Loucy (cell line): ENCODE results near the gene SCAANT1.

Source experiments
- H2AFZ ChIP-seq: fragments of 200-600 bp; sonication (generic); 2 replicates; pipeline ENCODE4 v1.6.0; 2016; ENCODE audit warnings: antibody characterized with exemption, mild to moderate bottlenecking, low read length, moderate library complexity
- H3F3A ChIP-seq: fragments of 200-600 bp; 2 replicates; pipeline ENCODE4 v1.6.0; 2016; ENCODE audit warnings: antibody characterized with exemption, low read depth, mild to moderate bottlenecking
- H3K27me3 ChIP-seq: fragments of 200-600 bp; sonication (generic); 2 replicates; pipeline ENCODE4 v1.6.1; 2014; ENCODE audit warnings: low read length, mild to moderate bottlenecking; ENCODE audit not compliant: insufficient read depth, poor library complexity, severe bottlenecking
- H3K36me3 ChIP-seq: fragments of 200-600 bp; sonication (generic); 2 replicates; pipeline ENCODE4 v1.6.1; 2016; ENCODE audit warnings: low read length; ENCODE audit not compliant: insufficient read depth
- H3K4me1 ChIP-seq: fragments of 200-600 bp; sonication (generic); 2 replicates; pipeline ENCODE4 v1.5.1; 2014; ENCODE audit warnings: low read length, mild to moderate bottlenecking; ENCODE audit not compliant: insufficient read depth, poor library complexity, severe bottlenecking
- H3K4me2 ChIP-seq: fragments of 200-600 bp; sonication (generic); 2 replicates; pipeline ENCODE4 v1.6.0; 2014; ENCODE audit warnings: antibody characterized with exemption, low read length, low read depth, mild to moderate bottlenecking; ENCODE audit not compliant: poor library complexity, severe bottlenecking
- H3K4me3 ChIP-seq: fragments of 200-600 bp; sonication (generic); 2 replicates; pipeline ENCODE4 v1.5.1; 2014; ENCODE audit warnings: low read length, mild to moderate bottlenecking, mixed read lengths; ENCODE audit not compliant: poor library complexity, severe bottlenecking
- H3K79me2 ChIP-seq: fragments of 200-600 bp; sonication (generic); 2 replicates; pipeline ENCODE4 v1.6.1; 2014; ENCODE audit warnings: low read length; ENCODE audit not compliant: insufficient read depth
- H3K9ac ChIP-seq: fragments of 200-600 bp; sonication (generic); 2 replicates; pipeline ENCODE4 v1.6.0; 2014; ENCODE audit warnings: mild to moderate bottlenecking, low read depth, low read length, moderate library complexity; ENCODE audit not compliant: poor library complexity, severe bottlenecking
- H3K9me2 ChIP-seq: fragments of 200-600 bp; sonication (generic); replicated peaks from 2 replicates; pipeline ENCODE4 v1.6.1; 2016; ENCODE audit warnings: low read depth, low read length, mixed read lengths
- H3K9me3 ChIP-seq: fragments of 200-600 bp; sonication (generic); 2 replicates; pipeline ENCODE4 v1.6.1; 2014; ENCODE audit warnings: mild to moderate bottlenecking, antibody characterized with exemption, low read length, low read depth; ENCODE audit not compliant: insufficient read depth
- H4K20me1 ChIP-seq: fragments of 200-600 bp; sonication (generic); 2 replicates; pipeline ENCODE4 v1.6.0; 2014; ENCODE audit warnings: antibody characterized with exemption, low read length, mild to moderate bottlenecking; ENCODE audit not compliant: insufficient read depth, poor library complexity, severe bottlenecking
- EZH2phosphoT487 ChIP-seq: fragments of 200-600 bp; IDR thresholded peaks from 2 replicates; pipeline ENCODE4 v1.6.1; 2018; ENCODE audit warnings: antibody characterized with exemption, mild to moderate bottlenecking, moderate library complexity, borderline replicate concordance
- TF ChIP-seq, protein P1 (sequence below): fragments of 200-600 bp; sonication (generic); conservative IDR thresholded peaks from 2 replicates; pipeline ENCODE4 v1.5.1; 2014; ENCODE audit warnings: mild to moderate bottlenecking, antibody characterized with exemption, low read length

The SCAANT1 gene

DNA sequence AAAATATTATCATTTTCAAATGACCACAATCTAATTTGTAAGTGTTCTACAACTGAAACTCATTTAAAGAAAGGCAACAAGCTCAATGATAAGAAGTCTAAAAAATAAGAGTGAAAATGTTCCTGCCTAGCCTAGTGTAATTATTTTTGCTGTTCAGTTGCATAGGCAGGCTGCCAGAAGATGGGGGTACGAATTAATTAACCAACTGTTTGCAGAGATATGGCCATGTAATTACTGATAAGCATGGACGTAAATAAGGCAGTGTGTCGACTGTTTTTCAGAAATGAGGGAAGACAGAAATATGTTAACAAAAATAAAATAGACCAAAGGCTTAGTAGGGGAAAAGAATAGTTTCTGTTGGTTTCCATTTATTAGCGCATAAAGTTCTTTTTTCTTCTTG, 24.7 kb upstream of the SCAANT1 start:
- Histone ChIP-seq H3K4me1 (peaks cover 17% of the 10 kb centered on the region), H3K4me3 (no peak overlapping the region), H3K79me2 (peaks cover 99% of the 10 kb centered on the region), H3K27me3 (no peaks in the 10 kb centered on the region), H2AFZ (no peak overlapping the region), H3K9me3 (no peaks in the 10 kb centered on the region), H3K36me3 (peaks cover 25% of the 10 kb centered on the region; the same call in 1 of the 2 replicates), H4K20me1 (peaks cover 54% of the 10 kb centered on the region), H3F3A (no peaks in the 10 kb centered on the region), H3K9ac (no peak overlapping the region), H3K9me2 (no peaks in the 10 kb centered on the region), H3K4me2 (no peak overlapping the region)
- TF ChIP-seq, protein P1, sequence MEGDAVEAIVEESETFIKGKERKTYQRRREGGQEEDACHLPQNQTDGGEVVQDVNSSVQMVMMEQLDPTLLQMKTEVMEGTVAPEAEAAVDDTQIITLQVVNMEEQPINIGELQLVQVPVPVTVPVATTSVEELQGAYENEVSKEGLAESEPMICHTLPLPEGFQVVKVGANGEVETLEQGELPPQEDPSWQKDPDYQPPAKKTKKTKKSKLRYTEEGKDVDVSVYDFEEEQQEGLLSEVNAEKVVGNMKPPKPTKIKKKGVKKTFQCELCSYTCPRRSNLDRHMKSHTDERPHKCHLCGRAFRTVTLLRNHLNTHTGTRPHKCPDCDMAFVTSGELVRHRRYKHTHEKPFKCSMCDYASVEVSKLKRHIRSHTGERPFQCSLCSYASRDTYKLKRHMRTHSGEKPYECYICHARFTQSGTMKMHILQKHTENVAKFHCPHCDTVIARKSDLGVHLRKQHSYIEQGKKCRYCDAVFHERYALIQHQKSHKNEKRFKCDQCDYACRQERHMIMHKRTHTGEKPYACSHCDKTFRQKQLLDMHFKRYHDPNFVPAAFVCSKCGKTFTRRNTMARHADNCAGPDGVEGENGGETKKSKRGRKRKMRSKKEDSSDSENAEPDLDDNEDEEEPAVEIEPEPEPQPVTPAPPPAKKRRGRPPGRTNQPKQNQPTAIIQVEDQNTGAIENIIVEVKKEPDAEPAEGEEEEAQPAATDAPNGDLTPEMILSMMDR: no peak
- TF ChIP-seq EZH2phosphoT487: no peak

DNA sequence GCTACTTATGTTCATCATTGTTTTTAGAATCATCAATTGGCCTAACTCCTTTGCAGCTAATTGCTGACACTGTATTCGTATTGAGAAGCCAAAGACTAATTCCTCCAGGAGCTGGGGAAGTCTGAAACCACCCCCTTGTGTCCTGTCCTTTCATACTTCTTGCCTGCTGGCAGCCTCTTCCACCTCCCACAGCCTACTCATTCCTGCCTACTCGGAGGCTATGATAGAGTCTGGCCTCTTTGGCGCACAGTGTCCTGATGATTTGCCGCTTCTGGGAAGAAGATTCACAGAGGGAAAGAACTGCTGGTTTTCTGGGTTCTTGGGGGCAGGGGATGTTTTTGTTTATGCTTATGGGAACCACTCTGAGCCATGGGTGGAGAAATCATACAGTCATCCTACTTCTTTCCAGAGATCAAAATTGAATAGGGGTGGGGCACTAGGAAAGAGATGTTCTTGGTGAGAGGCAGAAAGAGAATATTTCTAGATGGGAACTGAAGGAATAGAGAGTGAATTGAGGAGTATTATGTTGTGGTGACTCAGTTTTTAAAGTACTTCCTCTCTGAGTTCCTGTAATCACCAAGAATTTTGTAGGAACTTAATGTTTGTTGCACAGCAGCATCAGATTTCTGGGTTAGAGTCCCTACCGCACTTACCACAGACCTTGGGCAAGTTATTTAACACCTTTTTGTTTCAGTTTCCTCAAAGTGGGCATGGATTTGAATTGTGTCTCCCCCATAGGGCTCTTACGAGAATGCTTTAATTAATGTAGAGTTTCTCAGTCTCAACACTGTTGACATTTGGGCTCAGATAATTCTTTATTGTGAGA, 22.1 kb upstream of the SCAANT1 start:
- Histone ChIP-seq H3K27me3 (no peaks in the 10 kb centered on the region), H3K4me3 (no peak overlapping the region), H3K9me2 (no peaks in the 10 kb centered on the region), H2AFZ (no peak overlapping the region), H3K4me1 (peaks cover 17% of the 10 kb centered on the region), H3K9ac (no peak overlapping the region), H3K79me2 (peaks cover 98% of the 10 kb centered on the region), H3K4me2 (no peak overlapping the region), H3F3A (no peaks in the 10 kb centered on the region), H4K20me1 (peaks cover 50% of the 10 kb centered on the region), H3K36me3 (peaks cover 29% of the 10 kb centered on the region; the same call in 1 of the 2 replicates), H3K9me3 (no peaks in the 10 kb centered on the region)
- TF ChIP-seq EZH2phosphoT487: no peak
- TF ChIP-seq, protein P1: no peak

DNA sequence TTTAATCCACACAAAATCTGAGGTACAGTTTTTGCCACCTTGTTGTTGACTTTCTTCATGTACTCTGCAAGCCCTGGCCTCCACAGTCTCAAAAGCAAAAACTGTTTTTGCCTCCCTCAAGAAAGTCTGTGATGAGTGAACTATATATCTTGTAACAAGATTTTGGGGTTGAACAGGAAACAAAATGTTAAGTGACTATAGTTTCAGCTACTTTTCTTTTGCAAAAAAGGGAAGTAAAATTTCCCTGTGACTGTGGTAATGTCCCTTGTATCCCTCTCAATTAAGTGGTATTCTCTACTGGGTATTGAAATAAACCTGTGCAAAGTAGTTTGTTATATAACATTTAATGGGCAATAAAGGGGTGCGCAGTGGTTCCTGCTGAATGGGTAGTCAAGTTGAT, 21.3 kb upstream of the SCAANT1 start:
- Histone ChIP-seq H3K4me1 (peaks cover 17% of the 10 kb centered on the region), H3K79me2 (peaks cover 96% of the 10 kb centered on the region), H3K27me3 (no peaks in the 10 kb centered on the region), H4K20me1 (peaks cover 49% of the 10 kb centered on the region), H3K4me3 (no peak overlapping the region), H3K9me3 (no peaks in the 10 kb centered on the region), H3K36me3 (peaks cover 27% of the 10 kb centered on the region; the same call in 1 of the 2 replicates), H3K9ac (no peak overlapping the region), H3K9me2 (no peaks in the 10 kb centered on the region), H3K4me2 (no peak overlapping the region), H2AFZ (no peak overlapping the region), H3F3A (no peaks in the 10 kb centered on the region)
- no peak for TF ChIP-seq EZH2phosphoT487
- TF ChIP-seq, protein P1: no peak
